ENCODE measurements around the gene LGMN.

DNA sequence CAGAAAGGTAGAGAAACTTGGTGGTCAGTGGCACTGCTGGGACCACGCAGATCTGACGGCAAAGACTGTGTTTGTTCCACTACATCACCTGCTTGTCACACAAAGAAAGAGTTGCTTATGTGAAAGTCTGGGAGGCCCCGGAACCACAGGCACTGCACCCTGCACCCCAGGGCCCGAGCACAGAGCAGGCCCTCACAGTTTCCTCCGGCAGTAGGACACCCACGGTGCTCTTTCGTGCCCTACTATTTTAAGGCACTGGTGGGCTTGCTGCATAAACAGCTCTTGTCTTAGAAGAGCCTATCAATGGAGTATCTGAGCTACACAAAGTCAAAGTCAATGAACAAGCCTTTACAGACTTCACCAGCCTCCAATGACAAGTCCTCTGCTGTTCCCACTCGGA lies 8.0 kb downstream of the LGMN start:
- TF ChIP-seq GATA3 (IDR thresholded peaks at IDR 0.05; ENCODE audit: low read depth, low read length) (no peak), GATA2 (IDR thresholded peaks at IDR 0.05; ENCODE audit: low read depth, low read length) (no peak)
